Small intestine (tissue), 7 donors: ENCODE results near the gene KCNH1. TPM values are rescaled to one million over a fixed set of nuclear protein-coding genes. Genes with fewer than 3 reads are reported as not detected.

Experiments
- DNase-seq, 2 donors: peaks; one replicate each; pipeline versions ENCODE4 v3.0.0 to v3.0.0-alpha.2; 2013
- FAIRE-seq: peaks from 2 replicates; lab custom pipeline; 2012; peaks lifted over from hg19 to GRCh38; lab: Jason Lieb, UNC
- H3K27ac ChIP-seq, 3 donors: one replicate each; pipeline ENCODE4 v1.5.1; 2013; ENCODE audit warnings: low read length in 2 of 3, mild to moderate bottlenecking in 2 of 3, control low read depth in 1 of 3, inconsistent platforms in 1 of 3, low read depth in 1 of 3, moderate library complexity in 1 of 3
- H3K27me3 ChIP-seq, 3 donors: one replicate each; pipeline ENCODE4 v1.6.1; 2013; ENCODE audit warnings: low read length in 3 of 3, inconsistent platforms in 1 of 3; ENCODE audit not compliant: control insufficient read depth in 3 of 3, insufficient read depth in 3 of 3
- H3K36me3 ChIP-seq, 3 donors: one replicate each; pipeline ENCODE4 v1.6.1; 2013; ENCODE audit warnings: low read length in 3 of 3, inconsistent platforms in 1 of 3, low read depth in 1 of 3, mild to moderate bottlenecking in 1 of 3, moderate library complexity in 1 of 3; ENCODE audit not compliant: control insufficient read depth in 3 of 3, insufficient read depth in 2 of 3
- H3K4me1 ChIP-seq, 3 donors: one replicate each; pipeline ENCODE4 v1.6.1; 2013; ENCODE audit warnings: low read length in 2 of 3, inconsistent platforms in 1 of 3, low read depth in 1 of 3, mild to moderate bottlenecking in 1 of 3, moderate library complexity in 1 of 3; ENCODE audit not compliant: control insufficient read depth in 3 of 3, insufficient read depth in 2 of 3
- H3K4me3 ChIP-seq, 3 donors: one replicate each; pipeline ENCODE4 v1.5.1; 2013; ENCODE audit warnings: low read length in 3 of 3, control low read depth in 1 of 3, inconsistent platforms in 1 of 3, low read depth in 1 of 3, mild to moderate bottlenecking in 1 of 3, moderate library complexity in 1 of 3
- H3K9me3 ChIP-seq, 2 donors: one replicate each; pipeline ENCODE4 v1.6.1; 2013; ENCODE audit warnings: low read depth in 1 of 2, low read length in 1 of 2; ENCODE audit not compliant: control insufficient read depth in 2 of 2, insufficient read depth in 1 of 2
- WGBS, 3 donors: extraction: QIAGEN DNeasy Blood & Tissue Kit; methylation state at CpG; one replicate each; pipeline ENCODE4 v1.1.7; 2013; 5-methylcytosine and 5-hydroxymethylcytosine counted together
- polyA plus RNA-seq, 4 donors: library from polyadenylated mRNA; stranded (reverse) in 3 of 4; unstranded in 1 of 4; fragments of 200-250 nt in 3 of 4; fragments of 120-200 nt in 1 of 4; gene quantifications; one replicate each; pipeline versions ENCODE4 v1.2.1 to v1.2.3, GENCODE V29; 2013
- donor health status: healthy with polysubstance abuse.
- donor health status: control.
- donor health status: control.
- donor health status: Bipolar disorder and iron deficiency.
- donor health status: healthy.

KCNH1 gene
- polyA plus RNA-seq, 4 donors: 0.13 to 0.42 TPM; not detected in 2

- DNase-seq (no peak), FAIRE-seq (no peak)
- H3K36me3 ChIP-seq: no peaks in the 10 kb centered on the region
- no peak overlapping the region for H3K27ac ChIP-seq
- no peaks in the 10 kb centered on the region for H3K4me1 ChIP-seq
- no peaks in the 10 kb centered on the region for H3K9me3 ChIP-seq
- H3K4me3 ChIP-seq: no peak overlapping the region
- no peaks in the 10 kb centered on the region for H3K27me3 ChIP-seq
- WGBS, 3 donors: 91 to 95% (median 94%) methylated on average over 3 of the region's 3 CpGs
Observed at GRCh38 chr1:211036381-211037060, 97.4 kb downstream of the KCNH1 start.

- no peak overlapping the region for H3K27ac ChIP-seq
- no peaks in the 10 kb centered on the region for H3K27me3 ChIP-seq
Observed at GRCh38 chr1:211035821-211036380, 98.0 kb downstream of the KCNH1 start.

GRCh38 chr1:211033921-211034525 is 99.9 kb downstream of the KCNH1 start:
- no peaks in the 10 kb centered on the region for H3K36me3 ChIP-seq
- DNase-seq (no peak), FAIRE-seq (no peak)
- H3K27ac ChIP-seq: no peak overlapping the region
- no peaks in the 10 kb centered on the region for H3K4me1 ChIP-seq
- no peak overlapping the region for H3K4me3 ChIP-seq
- WGBS, 3 donors: 89 to 90% (median 90%) methylated on average over 2 of the region's 2 CpGs
- no peaks in the 10 kb centered on the region for H3K27me3 ChIP-seq
- no peaks in the 10 kb centered on the region for H3K9me3 ChIP-seq

More at GRCh38 chr1:211035821-211036380, 98.0 kb downstream of the KCNH1 start:
- no peaks in the 10 kb centered on the region for H3K36me3 ChIP-seq
- 64 to 89% (median 75%) methylated on average over 3 of the region's 3 CpGs for WGBS, 3 donors
- FAIRE-seq: no peak
- no peaks in the 10 kb centered on the region for H3K4me1 ChIP-seq
- no peak overlapping the region for H3K4me3 ChIP-seq
- DNase-seq: no peak
- no peaks in the 10 kb centered on the region for H3K9me3 ChIP-seq

- no peak overlapping the region for H3K27ac ChIP-seq
- H3K4me1 ChIP-seq: no peaks in the 10 kb centered on the region
- WGBS, 3 donors: 88 to 90% (median 88%) methylated on average over 2 of the region's 2 CpGs
- DNase-seq: no peak
- H3K27me3 ChIP-seq: no peaks in the 10 kb centered on the region
- H3K36me3 ChIP-seq: no peaks in the 10 kb centered on the region
- H3K4me3 ChIP-seq: no peak overlapping the region
- H3K9me3 ChIP-seq: no peaks in the 10 kb centered on the region
- no peak for FAIRE-seq
Observed at GRCh38 chr1:211024901-211025300, 109.0 kb downstream of the KCNH1 start.

- no peak overlapping the region for H3K4me3 ChIP-seq
- 27 to 41% (median 31%) methylated on average over 1 of the region's 1 CpG for WGBS, 3 donors
- no peaks in the 10 kb centered on the region for H3K27me3 ChIP-seq
- H3K9me3 ChIP-seq: no peaks in the 10 kb centered on the region
- H3K4me1 ChIP-seq: no peaks in the 10 kb centered on the region
- FAIRE-seq: no peak
- H3K27ac ChIP-seq: no peak overlapping the region
- DNase-seq: no peak
- no peaks in the 10 kb centered on the region for H3K36me3 ChIP-seq
Observed at GRCh38 chr1:211019266-211019665, 114.7 kb downstream of the KCNH1 start.

GRCh38 chr1:211018690-211019089 is 115.3 kb downstream of the KCNH1 start:
- no peaks in the 10 kb centered on the region for H3K36me3 ChIP-seq
- no peak overlapping the region for H3K27ac ChIP-seq
- WGBS, 3 donors: 74 to 79% (median 76%) methylated on average over 5 of the region's 5 CpGs
- no peaks in the 10 kb centered on the region for H3K4me1 ChIP-seq
- no peak overlapping the region for H3K4me3 ChIP-seq
- no peak for DNase-seq
- no peak for FAIRE-seq
- H3K27me3 ChIP-seq: no peaks in the 10 kb centered on the region
- no peaks in the 10 kb centered on the region for H3K9me3 ChIP-seq

GRCh38 chr1:211017075-211017718 is 116.8 kb downstream of the KCNH1 start:
- no peaks in the 10 kb centered on the region for H3K27me3 ChIP-seq
- no peak overlapping the region for H3K27ac ChIP-seq
- no peaks in the 10 kb centered on the region for H3K9me3 ChIP-seq
- no peaks in the 10 kb centered on the region for H3K36me3 ChIP-seq
- H3K4me1 ChIP-seq: no peaks in the 10 kb centered on the region
- no peak for DNase-seq
- no peak for FAIRE-seq
- H3K4me3 ChIP-seq: no peak overlapping the region
- 59 to 61% (median 59%) methylated on average over 6 of the region's 6 CpGs for WGBS, 3 donors

- DNase-seq (no peak), FAIRE-seq (no peak)
- WGBS, 3 donors: 70 to 75% (median 70%) methylated on average over 7 of the region's 7 CpGs
- Histone ChIP-seq H3K4me1 (no peaks in the 10 kb centered on the region), H3K27me3 (no peaks in the 10 kb centered on the region), H3K27ac (no peak overlapping the region), H3K4me3 (no peak overlapping the region), H3K9me3 (no peaks in the 10 kb centered on the region), H3K36me3 (no peaks in the 10 kb centered on the region)
Observed at GRCh38 chr1:211014275-211014674, 119.7 kb downstream of the KCNH1 start.
